PC-3 (cell line): Measurements from ENCODE around the gene PLXNB1. TPM values are rescaled to one million over a fixed set of nuclear protein-coding genes. Genes with fewer than 3 reads are reported as not detected.

ENCODE experiments used
- ATAC-seq: fragments of 200-7000 bp; cut with Tn5 transposase; 2 replicates; pipeline ENCODE4 v1.9.1; 2020; ENCODE audit warnings: mild to moderate bottlenecking, moderate library complexity
- BruUV-seq: library from RNA; stranded (reverse); fragments of 400-500 nt; replicated peaks from 2 replicates; lab custom pipeline; 2021; lab: Mats Ljungman, UMichigan
- CTCF ChIA-PET: fragments of 300-600 bp; sonication (Branson Sonifier 250); formaldehyde crosslinking; loops from one replicate; lab custom pipeline; 2022; ENCODE audit warnings: antibody characterized with exemption; lab: Charles Lee
- POLR2A ChIA-PET: fragments of 300-600 bp; sonication (Branson Sonifier 250); formaldehyde crosslinking; loops from one replicate; lab custom pipeline; 2022; ENCODE audit warnings: antibody characterized with exemption; ENCODE audit not compliant: unreplicated experiment; lab: Charles Lee
- DNase-seq: peaks from one replicate; pipeline ENCODE4 v3.0.0-alpha.2; 2015
- H2AFZ ChIP-seq: fragments of 300-600 bp; sonication (generic); 2 replicates; pipeline ENCODE4 v1.6.0; 2016; ENCODE audit warnings: antibody characterized with exemption, low read length
- H3F3A ChIP-seq: fragments of 300-600 bp; sonication (generic); one replicate; pipeline ENCODE4 v1.6.0; 2017; ENCODE audit warnings: antibody characterized with exemption, low read length, control low read depth, mild to moderate bottlenecking; ENCODE audit not compliant: unreplicated experiment
- H3K27ac ChIP-seq: fragments of 300-600 bp; sonication (generic); 2 replicates; pipeline ENCODE4 v1.5.1; 2016; ENCODE audit warnings: mild to moderate bottlenecking, low read length
- H3K27me3 ChIP-seq: fragments of 300-600 bp; sonication (generic); 2 replicates; pipeline ENCODE4 v1.6.1; 2016; ENCODE audit warnings: low read length, mixed read lengths
- H3K36me3 ChIP-seq: fragments of 300-600 bp; sonication (generic); 2 replicates; pipeline ENCODE4 v1.6.1; 2016; ENCODE audit warnings: low read depth, mixed run types, low read length, mixed read lengths
- H3K4me1 ChIP-seq: fragments of 300-600 bp; sonication (generic); 2 replicates; pipeline ENCODE4 v1.5.1; 2016; ENCODE audit warnings: low read length; ENCODE audit not compliant: insufficient read depth
- H3K4me2 ChIP-seq: fragments of 300-600 bp; sonication (generic); 2 replicates; pipeline ENCODE4 v1.6.0; 2016; ENCODE audit warnings: low read length
- H3K4me3 ChIP-seq: fragments of 300-600 bp; sonication (generic); 2 replicates; pipeline ENCODE4 v1.5.1; 2016; ENCODE audit warnings: mild to moderate bottlenecking, low read length, mixed read lengths
- H3K79me2 ChIP-seq: fragments of 300-600 bp; sonication (generic); 2 replicates; pipeline ENCODE4 v1.6.1; 2017; ENCODE audit warnings: low read length, mixed read lengths
- H3K9ac ChIP-seq: fragments of 300-600 bp; sonication (generic); 2 replicates; pipeline ENCODE4 v1.6.0; 2016; ENCODE audit warnings: mild to moderate bottlenecking, low read length
- H3K9me2 ChIP-seq: fragments of 300-600 bp; sonication (generic); replicated peaks from 2 replicates; pipeline ENCODE4 v1.6.1; 2016; ENCODE audit warnings: mixed run types, low read length, mixed read lengths
- H3K9me3 ChIP-seq: fragments of 300-600 bp; sonication (generic); 2 replicates; pipeline ENCODE4 v1.6.1; 2016; ENCODE audit warnings: low read length, mixed read lengths
- H4K20me1 ChIP-seq: fragments of 300-600 bp; sonication (generic); 2 replicates; pipeline ENCODE4 v1.6.1; 2016; ENCODE audit warnings: low read length, mixed read lengths
- EZH2 ChIP-seq: fragments of 300-600 bp; sonication (generic); IDR thresholded peaks from one replicate; pipeline ENCODE4 v1.6.1; 2017; ENCODE audit warnings: antibody characterized with exemption, mild to moderate bottlenecking, low read length; ENCODE audit not compliant: unreplicated experiment
- EZH2phosphoT487 ChIP-seq: fragments of 300-600 bp; sonication (generic); IDR thresholded peaks from 2 replicates; pipeline ENCODE4 v1.6.1; 2018; ENCODE audit warnings: mild to moderate bottlenecking, antibody characterized with exemption, low read length, borderline replicate concordance
- intact Hi-C: fragments of 100-400 bp; cut with micrococcal nuclease; formaldehyde crosslinking; loops from 2 replicates; pipeline ENCODE4 v1.9.0; 2023
- total RNA-seq: library from RNA; depleted of rRNA; stranded (reverse); fragments of >200 nt; gene quantifications from 2 replicates; pipeline ENCODE4 v1.2.3, GENCODE V29; 2014
- TF ChIP-seq, protein P1 (sequence below): fragments of 300-600 bp; sonication (generic); conservative IDR thresholded peaks from 2 replicates; pipeline ENCODE4 v1.5.1; 2017; ENCODE audit warnings: antibody characterized with exemption, low read depth, mild to moderate bottlenecking, low read length

Gene PLXNB1
- total RNA-seq, 1 experiment from 2014 or later = 35.4 TPM

GRCh38 chr3:48432411-48433371, 2.8 kb upstream of the PLXNB1 start:
- Histone ChIP-seq H4K20me1 (no peaks in the 10 kb centered on the region), H3F3A (no peaks in the 10 kb centered on the region), H2AFZ (no peak overlapping the region), H3K9ac (no peak overlapping the region), H3K79me2 (peaks cover 14% of the 10 kb centered on the region), H3K4me3 (no peak overlapping the region), H3K4me1 (peaks cover 15% of the 10 kb centered on the region), H3K4me2 (no peak overlapping the region), H3K27ac (no peak overlapping the region), H3K36me3 (peaks cover 13% of the 10 kb centered on the region), H3K9me3 (no peaks in the 10 kb centered on the region), H3K27me3 (no peaks in the 10 kb centered on the region), H3K9me2 (no peaks in the 10 kb centered on the region)
- ChIA-PET CTCF (interaction anchor here (1.1 kb wide), 1 partner anchor 32 kb away, joined by 8 read pairs; no protein-coding TSS in a partner anchor), POLR2A (interaction anchor here (0.6 kb wide), 1 partner anchor 1104 kb away, joined by 4 read pairs; no protein-coding TSS in a partner anchor)
- intact Hi-C loops = no loop called here
- DNase-seq = no peak
- no peak for ATAC-seq
- TF ChIP-seq, protein P1, sequence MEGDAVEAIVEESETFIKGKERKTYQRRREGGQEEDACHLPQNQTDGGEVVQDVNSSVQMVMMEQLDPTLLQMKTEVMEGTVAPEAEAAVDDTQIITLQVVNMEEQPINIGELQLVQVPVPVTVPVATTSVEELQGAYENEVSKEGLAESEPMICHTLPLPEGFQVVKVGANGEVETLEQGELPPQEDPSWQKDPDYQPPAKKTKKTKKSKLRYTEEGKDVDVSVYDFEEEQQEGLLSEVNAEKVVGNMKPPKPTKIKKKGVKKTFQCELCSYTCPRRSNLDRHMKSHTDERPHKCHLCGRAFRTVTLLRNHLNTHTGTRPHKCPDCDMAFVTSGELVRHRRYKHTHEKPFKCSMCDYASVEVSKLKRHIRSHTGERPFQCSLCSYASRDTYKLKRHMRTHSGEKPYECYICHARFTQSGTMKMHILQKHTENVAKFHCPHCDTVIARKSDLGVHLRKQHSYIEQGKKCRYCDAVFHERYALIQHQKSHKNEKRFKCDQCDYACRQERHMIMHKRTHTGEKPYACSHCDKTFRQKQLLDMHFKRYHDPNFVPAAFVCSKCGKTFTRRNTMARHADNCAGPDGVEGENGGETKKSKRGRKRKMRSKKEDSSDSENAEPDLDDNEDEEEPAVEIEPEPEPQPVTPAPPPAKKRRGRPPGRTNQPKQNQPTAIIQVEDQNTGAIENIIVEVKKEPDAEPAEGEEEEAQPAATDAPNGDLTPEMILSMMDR = peak; percentile 57
- TF ChIP-seq EZH2phosphoT487 (no peak), EZH2 (no peak)
- TSS peak; percentile 9 for BruUV-seq

- H2AFZ ChIP-seq = no peak overlapping the region
- TF ChIP-seq EZH2 (no peak), EZH2phosphoT487 (no peak)
- TF ChIP-seq, protein P1 = no peak
- H3K4me1 ChIP-seq = peaks cover 25% of the 10 kb centered on the region
- H3K9me3 ChIP-seq = no peaks in the 10 kb centered on the region
- H3K9me2 ChIP-seq = no peaks in the 10 kb centered on the region
- DNase-seq (no peak), ATAC-seq (no peak)
- no peaks in the 10 kb centered on the region for H3F3A ChIP-seq
- no peak overlapping the region for H3K4me3 ChIP-seq
- no peak overlapping the region for H3K27ac ChIP-seq
- intact Hi-C loops = no loop called here
- CTCF ChIA-PET = no interaction called here
- H3K4me2 ChIP-seq = no peak overlapping the region
- POLR2A ChIA-PET = no interaction called here
- H3K27me3 ChIP-seq = no peaks in the 10 kb centered on the region
- H3K79me2 ChIP-seq = peaks cover 24% of the 10 kb centered on the region
- H4K20me1 ChIP-seq = no peaks in the 10 kb centered on the region
- H3K36me3 ChIP-seq = peaks cover 13% of the 10 kb centered on the region
- no TSS peak for BruUV-seq
- no peak overlapping the region for H3K9ac ChIP-seq
These were observed 1.5 kb upstream of the PLXNB1 start for GRCh38 chr3:48431224-48432029.
